Activated T-cell treated with anti-CD3 and anti-CD28 coated beads, Interleukin-2, amount 50 U/mL, for 72 hours (primary cell): Measurements from ENCODE around the gene BEX4. TPM values are rescaled to one million over a fixed set of nuclear protein-coding genes. Genes with fewer than 3 reads are reported as not detected.
"Not testable (repeated sequence)": the region's sequence is repeated elsewhere in the genome, so short reads cannot be mapped to it uniquely, and the experiment has no call there.

Experiments used
- ATAC-seq, 2 donors: fragments of 150-1000 bp; cut with Tn5 transposase; replicated peaks in 1 of 2; 2 replicates each; pipeline ENCODE4 v1.10.0; 2021; ENCODE audit warnings: moderate library complexity in 2 of 2, mild to moderate bottlenecking in 1 of 2
- DNase-seq, 2 donors: peaks; one replicate each; pipeline ENCODE4 v3.0.0; 2021 to 2022; ENCODE audit warnings: mixed read lengths in 1 of 2
- H3K27ac Mint-ChIP-seq: one replicate; pipeline ENCODE4 v1.8.0; 2022; ENCODE audit warnings: mild to moderate bottlenecking, moderate library complexity, mixed read lengths
- H3K27me3 Mint-ChIP-seq: one replicate; pipeline ENCODE4 v1.8.0; 2022; ENCODE audit warnings: low read depth, mixed read lengths
- H3K36me3 Mint-ChIP-seq, 2 donors: one replicate each; pipeline ENCODE4 v1.8.0; 2022; ENCODE audit warnings: mixed read lengths in 2 of 2, mild to moderate bottlenecking in 1 of 2; ENCODE audit not compliant: insufficient read depth in 2 of 2
- H3K4me1 Mint-ChIP-seq: one replicate; pipeline ENCODE4 v1.8.0; 2022; ENCODE audit warnings: low read depth, mixed read lengths
- H3K4me3 Mint-ChIP-seq, 2 donors: one replicate each; pipeline ENCODE4 v1.8.0; 2022; ENCODE audit warnings: mild to moderate bottlenecking in 2 of 2, mixed read lengths in 2 of 2, moderate library complexity in 2 of 2
- H3K9me3 Mint-ChIP-seq, 2 donors: one replicate each; pipeline ENCODE4 v1.8.0; 2022; ENCODE audit warnings: mixed read lengths in 2 of 2
- total RNA-seq, 2 donors: library from RNA; stranded (reverse); gene quantifications; one replicate each; pipeline ENCODE4 v1.2.3, GENCODE V29; 2022

BEX4 gene
- total RNA-seq, result 10 to 100 TPM; 22.6 to 25.0 TPM

- Mint-ChIP-seq H3K36me3 (peaks cover 0 to 1% of the 10 kb centered on the region in 2 donors), H3K27me3 (peaks cover 12% of the 10 kb centered on the region), H3K4me3 (peak within 1 kb of the TSS; percentile 84 to 89), H3K4me1 (peaks cover 11% of the 10 kb centered on the region), H3K9me3 (no peaks in the 10 kb centered on the region), H3K27ac (peak within 1 kb of the TSS; percentile 69)
- ATAC-seq (peak; percentile 96 to 98), DNase-seq (peak; percentile 84 to 88)
These were observed at the start of gene BEX4 for GRCh38 chrX:103214870-103215424. Gene BEX4 (plus strand): TSS chrX:103215108. CDS start chrX:103216154, 1,046 bp downstream.

GRCh38 chrX:103170216-103170615, 44.7 kb upstream of the BEX4 start:
- no peak overlapping the region for H3K27ac Mint-ChIP-seq
- H3K27me3 Mint-ChIP-seq, result peaks cover 3% of the 10 kb centered on the region
- no peaks in the 10 kb centered on the region for H3K9me3 Mint-ChIP-seq
- H3K36me3 Mint-ChIP-seq, result no peaks in the 10 kb centered on the region
- ATAC-seq (no peak), DNase-seq (no peak)
- no peaks in the 10 kb centered on the region for H3K4me1 Mint-ChIP-seq
- H3K4me3 Mint-ChIP-seq, result no peak overlapping the region

- DNase-seq (no peak), ATAC-seq (no peak)
- Mint-ChIP-seq H3K4me1 (peaks cover 4% of the 10 kb centered on the region), H3K27me3 (peaks cover 5% of the 10 kb centered on the region), H3K9me3 (no peaks in the 10 kb centered on the region), H3K27ac (no peak overlapping the region), H3K36me3 (no peaks in the 10 kb centered on the region), H3K4me3 (no peak overlapping the region)
These were observed 43.6 kb upstream of the BEX4 start for GRCh38 chrX:103171353-103171752.

- H3K27me3 Mint-ChIP-seq, result peaks cover 15% of the 10 kb centered on the region
- not testable (repeated sequence) for H3K36me3 Mint-ChIP-seq, ATAC-seq, DNase-seq, H3K4me1 Mint-ChIP-seq, H3K9me3 Mint-ChIP-seq, H3K27ac Mint-ChIP-seq, H3K4me3 Mint-ChIP-seq
These were observed 39.7 kb upstream of the BEX4 start for GRCh38 chrX:103175256-103175655.

GRCh38 chrX:103175944-103176753, 38.8 kb upstream of the BEX4 start:
- H3K27ac Mint-ChIP-seq, result peak overlapping the region; percentile 45
- peak; percentile 39 to 63 for ATAC-seq
- peak; percentile 52 to 54 for DNase-seq
- H3K27me3 Mint-ChIP-seq, result peaks cover 18% of the 10 kb centered on the region
- peaks cover 4% of the 10 kb centered on the region for H3K4me1 Mint-ChIP-seq
- H3K9me3 Mint-ChIP-seq, result no peaks in the 10 kb centered on the region
- no peaks in the 10 kb centered on the region for H3K36me3 Mint-ChIP-seq
- peak overlapping the region; percentile 49 to 75 for H3K4me3 Mint-ChIP-seq

- Mint-ChIP-seq H3K4me3 (no peak overlapping the region), H3K9me3 (no peaks in the 10 kb centered on the region), H3K4me1 (peaks cover 4% of the 10 kb centered on the region), H3K27ac (no peak overlapping the region), H3K36me3 (no peaks in the 10 kb centered on the region), H3K27me3 (peaks cover 18% of the 10 kb centered on the region)
- DNase-seq, result no peak
- no peak for ATAC-seq
These were observed 37.4 kb upstream of the BEX4 start for GRCh38 chrX:103177556-103177955.

GRCh38 chrX:103183912-103184311, 31.0 kb upstream of the BEX4 start:
- no peaks in the 10 kb centered on the region for H3K9me3 Mint-ChIP-seq

GRCh38 chrX:103187953-103188475, 26.9 kb upstream of the BEX4 start:
- no peaks in the 10 kb centered on the region for H3K4me1 Mint-ChIP-seq

More at GRCh38 chrX:103183912-103184311, 31.0 kb upstream of the BEX4 start:
- ATAC-seq (no peak), DNase-seq (no peak)
- no peaks in the 10 kb centered on the region for H3K36me3 Mint-ChIP-seq
- no peak overlapping the region for H3K4me3 Mint-ChIP-seq
- H3K27ac Mint-ChIP-seq, result no peak overlapping the region
- H3K27me3 Mint-ChIP-seq, result peaks cover 42% of the 10 kb centered on the region
- H3K4me1 Mint-ChIP-seq, result no peaks in the 10 kb centered on the region

GRCh38 chrX:103197721-103198306, 17.1 kb upstream of the BEX4 start:
- no peak overlapping the region for H3K27ac Mint-ChIP-seq
- DNase-seq (no peak), ATAC-seq (no peak)
- H3K9me3 Mint-ChIP-seq, result no peaks in the 10 kb centered on the region
- H3K27me3 Mint-ChIP-seq, result peaks cover 25% of the 10 kb centered on the region
- no peaks in the 10 kb centered on the region for H3K36me3 Mint-ChIP-seq
- no peaks in the 10 kb centered on the region for H3K4me1 Mint-ChIP-seq
- no peak overlapping the region for H3K4me3 Mint-ChIP-seq

More at GRCh38 chrX:103187953-103188475, 26.9 kb upstream of the BEX4 start:
- DNase-seq, result no peak
- Mint-ChIP-seq H3K27ac (no peak overlapping the region), H3K4me3 (no peak overlapping the region), H3K36me3 (no peaks in the 10 kb centered on the region), H3K27me3 (peaks cover 60% of the 10 kb centered on the region), H3K9me3 (no peaks in the 10 kb centered on the region)
- no peak for ATAC-seq

GRCh38 chrX:103198668-103199067, 16.2 kb upstream of the BEX4 start:
- H3K27me3 Mint-ChIP-seq, result peaks cover 21% of the 10 kb centered on the region
- ATAC-seq, H3K36me3 Mint-ChIP-seq, DNase-seq, H3K4me1 Mint-ChIP-seq, H3K9me3 Mint-ChIP-seq, H3K4me3 Mint-ChIP-seq, H3K27ac Mint-ChIP-seq: not testable (repeated sequence)

- no peaks in the 10 kb centered on the region for H3K4me1 Mint-ChIP-seq
- H3K4me3 Mint-ChIP-seq, result no peak overlapping the region
- H3K27me3 Mint-ChIP-seq, result peaks cover 21% of the 10 kb centered on the region
- no peak for ATAC-seq
- no peak overlapping the region for H3K27ac Mint-ChIP-seq
- no peaks in the 10 kb centered on the region for H3K9me3 Mint-ChIP-seq
- H3K36me3 Mint-ChIP-seq, result no peaks in the 10 kb centered on the region
- DNase-seq, result no peak
These were observed 13.9 kb upstream of the BEX4 start for GRCh38 chrX:103201041-103201440.

GRCh38 chrX:103210056-103210455, 4.9 kb upstream of the BEX4 start:
- Mint-ChIP-seq H3K36me3 (peaks cover 0 to 1% of the 10 kb centered on the region in 2 donors), H3K4me1 (peaks cover 5% of the 10 kb centered on the region), H3K27me3 (peaks cover 9% of the 10 kb centered on the region), H3K27ac (no peak overlapping the region), H3K4me3 (no peak overlapping the region), H3K9me3 (no peaks in the 10 kb centered on the region)
- no peak for ATAC-seq
- no peak for DNase-seq

GRCh38 chrX:103211012-103211715, 3.7 kb upstream of the BEX4 start:
- DNase-seq (peak; percentile 35 to 44), ATAC-seq (no peak)
- H3K4me3 Mint-ChIP-seq, result no peak overlapping the region
- no peaks in the 10 kb centered on the region for H3K27me3 Mint-ChIP-seq
- no peak overlapping the region for H3K27ac Mint-ChIP-seq
- H3K36me3 Mint-ChIP-seq, result peaks cover 0 to 1% of the 10 kb centered on the region in 2 donors
- H3K9me3 Mint-ChIP-seq, result no peaks in the 10 kb centered on the region
- H3K4me1 Mint-ChIP-seq, result peaks cover 9% of the 10 kb centered on the region
